ENCODE data around the gene TUT7.

The TUT7 gene

DNA sequence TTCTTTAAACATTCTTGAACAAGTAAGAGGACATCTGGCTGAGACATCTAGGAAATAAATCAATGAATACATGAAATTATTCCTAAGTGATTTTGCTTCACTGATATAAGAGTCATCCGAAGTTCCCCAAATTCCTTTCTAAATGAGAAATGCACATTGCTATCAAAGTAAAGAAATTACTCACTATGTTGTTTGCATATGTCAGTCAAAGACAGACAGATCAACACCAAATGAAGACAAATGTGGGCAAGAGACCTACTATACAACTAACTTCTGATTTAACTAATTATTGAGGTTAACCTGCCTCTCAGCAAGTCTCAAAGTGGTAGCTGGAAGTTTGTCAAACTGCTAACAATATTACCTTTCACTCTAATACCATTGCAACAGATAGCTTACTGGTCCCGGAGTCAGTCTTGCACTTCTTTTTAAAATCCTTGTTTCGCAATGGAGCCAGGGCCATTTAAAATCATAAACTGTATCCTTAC lies 13.2 kb downstream of the TUT7 start:
- H3K4me3 ChIP-seq (ENCODE audit: severe bottlenecking) = no peak overlapping the region
- no peaks in the 10 kb centered on the region for H3K9me3 ChIP-seq (ENCODE audit: severe bottlenecking)
- TF ChIP-seq, protein P1, sequence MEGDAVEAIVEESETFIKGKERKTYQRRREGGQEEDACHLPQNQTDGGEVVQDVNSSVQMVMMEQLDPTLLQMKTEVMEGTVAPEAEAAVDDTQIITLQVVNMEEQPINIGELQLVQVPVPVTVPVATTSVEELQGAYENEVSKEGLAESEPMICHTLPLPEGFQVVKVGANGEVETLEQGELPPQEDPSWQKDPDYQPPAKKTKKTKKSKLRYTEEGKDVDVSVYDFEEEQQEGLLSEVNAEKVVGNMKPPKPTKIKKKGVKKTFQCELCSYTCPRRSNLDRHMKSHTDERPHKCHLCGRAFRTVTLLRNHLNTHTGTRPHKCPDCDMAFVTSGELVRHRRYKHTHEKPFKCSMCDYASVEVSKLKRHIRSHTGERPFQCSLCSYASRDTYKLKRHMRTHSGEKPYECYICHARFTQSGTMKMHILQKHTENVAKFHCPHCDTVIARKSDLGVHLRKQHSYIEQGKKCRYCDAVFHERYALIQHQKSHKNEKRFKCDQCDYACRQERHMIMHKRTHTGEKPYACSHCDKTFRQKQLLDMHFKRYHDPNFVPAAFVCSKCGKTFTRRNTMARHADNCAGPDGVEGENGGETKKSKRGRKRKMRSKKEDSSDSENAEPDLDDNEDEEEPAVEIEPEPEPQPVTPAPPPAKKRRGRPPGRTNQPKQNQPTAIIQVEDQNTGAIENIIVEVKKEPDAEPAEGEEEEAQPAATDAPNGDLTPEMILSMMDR (IDR thresholded peaks at IDR 0.05; ENCODE audit: poor library complexity, severe bottlenecking) = no peak
- no peaks in the 10 kb centered on the region for H3K27me3 ChIP-seq (ENCODE audit: insufficient read depth, poor library complexity, severe bottlenecking)
- no peak for DNase-seq (ENCODE audit: low spot score)
- H3K27ac ChIP-seq (ENCODE audit: poor library complexity, severe bottlenecking) = no peak overlapping the region
- ATAC-seq (ENCODE audit: low read depth) = no peak
- H3K36me3 ChIP-seq (ENCODE audit: low read depth) = peaks cover 98% of the 10 kb centered on the region
- no peaks in the 10 kb centered on the region for H3K4me1 ChIP-seq (ENCODE audit: insufficient read depth, poor library complexity, severe bottlenecking)

DNA sequence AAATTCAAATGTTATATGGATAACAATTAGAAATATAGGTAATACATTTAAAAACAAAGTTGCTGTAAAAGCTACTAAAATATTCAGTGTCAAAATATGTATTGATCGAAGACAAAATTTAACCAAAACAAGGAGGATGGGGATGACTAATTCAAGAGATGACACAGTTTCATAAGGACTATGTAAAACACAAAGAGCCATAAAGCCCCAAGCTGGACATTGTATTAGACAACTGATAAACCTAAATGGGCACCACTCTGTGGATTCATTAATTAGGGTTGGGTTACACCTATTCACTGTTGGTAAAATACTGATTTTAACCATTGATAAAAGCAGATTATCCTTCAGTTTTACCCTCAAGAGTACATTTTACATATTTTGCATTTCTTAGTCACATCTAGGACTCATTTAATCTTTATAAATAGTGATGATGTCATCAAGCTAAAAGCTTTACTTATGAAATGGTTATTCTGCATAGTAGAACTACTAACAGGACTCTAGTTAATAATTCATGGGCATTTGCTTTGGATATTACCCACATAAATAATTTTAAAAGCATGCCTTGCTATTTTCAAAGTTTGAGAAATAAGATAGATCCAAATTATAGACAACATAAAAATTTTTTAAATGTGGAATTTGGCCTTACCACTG lies 13.7 kb downstream of the TUT7 start:
- Histone ChIP-seq H3K4me3 (ENCODE audit: severe bottlenecking) (no peak overlapping the region), H3K27ac (ENCODE audit: poor library complexity, severe bottlenecking) (no peak overlapping the region), H3K9me3 (ENCODE audit: severe bottlenecking) (no peaks in the 10 kb centered on the region), H3K27me3 (ENCODE audit: insufficient read depth, poor library complexity, severe bottlenecking) (no peaks in the 10 kb centered on the region), H3K36me3 (ENCODE audit: low read depth) (peaks cover 98% of the 10 kb centered on the region), H3K4me1 (ENCODE audit: insufficient read depth, poor library complexity, severe bottlenecking) (no peaks in the 10 kb centered on the region)
- ATAC-seq (ENCODE audit: low read depth) (no peak), DNase-seq (ENCODE audit: low spot score) (no peak)
- TF ChIP-seq, protein P1 (IDR thresholded peaks at IDR 0.05; ENCODE audit: poor library complexity, severe bottlenecking) = no peak

DNA sequence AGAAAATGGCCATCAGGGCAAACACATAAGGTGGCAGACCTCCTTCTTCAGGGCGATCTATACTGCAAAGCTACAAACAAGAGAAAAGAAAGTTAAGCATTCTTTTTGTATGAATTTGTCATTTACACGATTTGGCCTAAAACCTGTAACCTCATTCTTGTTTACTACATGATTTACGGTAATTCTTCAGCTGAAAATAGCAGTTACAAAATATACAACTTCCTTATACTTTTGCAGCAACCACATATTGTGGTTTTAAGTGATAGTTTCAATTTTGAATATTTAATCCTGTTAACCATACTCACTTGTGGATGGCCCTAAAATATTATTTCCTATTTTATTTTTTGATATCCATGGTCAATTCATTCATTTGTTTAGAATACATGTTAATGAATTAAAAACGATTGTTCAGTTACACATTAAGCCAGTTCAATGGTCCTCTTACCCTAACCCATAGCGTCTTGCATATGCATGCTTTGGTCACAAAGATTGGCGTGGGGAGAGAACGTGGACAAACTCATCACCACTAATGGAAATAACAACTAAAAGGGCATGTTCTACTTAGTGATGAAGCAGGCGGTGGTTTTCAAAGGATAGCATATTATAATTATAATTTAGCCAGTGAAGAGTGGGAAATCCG lies 16.6 kb downstream of the TUT7 start:
- ATAC-seq (ENCODE audit: low read depth) = no peak
- H3K36me3 ChIP-seq (ENCODE audit: low read depth) = peaks cover 89% of the 10 kb centered on the region

DNA sequence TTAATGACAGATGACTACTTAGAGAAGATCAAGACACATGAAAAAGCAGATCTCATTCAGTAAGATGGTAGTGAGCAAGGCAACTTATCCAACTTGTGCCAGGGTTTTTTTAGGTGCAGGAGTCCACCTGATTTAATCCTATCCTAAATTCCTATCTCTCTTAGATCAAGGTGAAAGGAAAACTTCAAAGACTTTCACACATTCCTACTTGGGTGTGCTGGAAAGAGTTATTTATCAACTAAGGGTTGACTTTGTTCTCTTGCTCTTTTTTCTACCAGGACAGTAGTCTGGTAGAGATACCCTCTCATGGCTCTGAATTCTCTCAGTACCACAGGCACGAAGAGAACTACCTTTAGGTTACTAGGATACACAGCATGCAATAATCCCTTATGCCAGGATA lies 18.2 kb downstream of the TUT7 start:
- Histone ChIP-seq H3K9me3 (ENCODE audit: severe bottlenecking) (no peaks in the 10 kb centered on the region), H3K4me3 (ENCODE audit: severe bottlenecking) (no peak overlapping the region), H3K36me3 (ENCODE audit: low read depth) (peaks cover 89% of the 10 kb centered on the region), H3K4me1 (ENCODE audit: insufficient read depth, poor library complexity, severe bottlenecking) (no peaks in the 10 kb centered on the region), H3K27ac (ENCODE audit: poor library complexity, severe bottlenecking) (no peak overlapping the region), H3K27me3 (ENCODE audit: insufficient read depth, poor library complexity, severe bottlenecking) (no peaks in the 10 kb centered on the region)
- TF ChIP-seq, protein P1 (IDR thresholded peaks at IDR 0.05; ENCODE audit: poor library complexity, severe bottlenecking) = no peak
- ATAC-seq (ENCODE audit: low read depth) (no peak), DNase-seq (ENCODE audit: low spot score) (no peak)

More for the DNA sequence above, 16.6 kb downstream of the TUT7 start:
- no peaks in the 10 kb centered on the region for H3K9me3 ChIP-seq (ENCODE audit: severe bottlenecking)
- H3K27ac ChIP-seq (ENCODE audit: poor library complexity, severe bottlenecking) = no peak overlapping the region
- TF ChIP-seq, protein P1 (IDR thresholded peaks at IDR 0.05; ENCODE audit: poor library complexity, severe bottlenecking) = no peak
- H3K27me3 ChIP-seq (ENCODE audit: insufficient read depth, poor library complexity, severe bottlenecking) = no peaks in the 10 kb centered on the region
- no peaks in the 10 kb centered on the region for H3K4me1 ChIP-seq (ENCODE audit: insufficient read depth, poor library complexity, severe bottlenecking)
- H3K4me3 ChIP-seq (ENCODE audit: severe bottlenecking) = no peak overlapping the region
- DNase-seq (ENCODE audit: low spot score) = no peak

DNA sequence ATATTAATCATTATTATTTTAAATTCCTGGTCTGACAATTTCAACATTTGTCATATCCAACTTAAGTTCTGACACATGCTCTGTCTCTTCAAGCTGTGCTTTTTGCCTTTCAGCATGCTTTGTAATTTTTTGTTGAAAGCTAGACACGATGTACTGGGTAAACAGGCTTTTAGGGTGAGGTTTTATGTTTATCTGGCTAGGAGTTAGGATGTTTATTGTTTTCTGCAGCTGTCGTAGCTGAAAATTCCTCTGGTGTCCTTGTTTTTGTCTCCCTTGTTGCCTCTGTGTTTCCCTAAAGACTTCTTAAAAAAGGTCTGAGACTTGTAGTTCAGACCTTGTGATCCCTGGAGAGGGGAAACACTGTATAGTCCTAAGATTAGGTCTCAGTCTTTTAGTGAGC lies 20.6 kb downstream of the TUT7 start:
- TF ChIP-seq, protein P1 (IDR thresholded peaks at IDR 0.05; ENCODE audit: poor library complexity, severe bottlenecking) = no peak
- Histone ChIP-seq H3K4me1 (ENCODE audit: insufficient read depth, poor library complexity, severe bottlenecking) (no peaks in the 10 kb centered on the region), H3K27ac (ENCODE audit: poor library complexity, severe bottlenecking) (no peak overlapping the region), H3K9me3 (ENCODE audit: severe bottlenecking) (no peaks in the 10 kb centered on the region), H3K4me3 (ENCODE audit: severe bottlenecking) (no peak overlapping the region), H3K27me3 (ENCODE audit: insufficient read depth, poor library complexity, severe bottlenecking) (no peaks in the 10 kb centered on the region), H3K36me3 (ENCODE audit: low read depth) (peaks cover 73% of the 10 kb centered on the region)
- ATAC-seq (ENCODE audit: low read depth) (no peak), DNase-seq (ENCODE audit: low spot score) (no peak)

Data from RWPE2 (cell line).